HG03095 (cell line): ENCODE measurements around the gene PLXNA4.

ENCODE experiments used
- ATAC-seq: cut with Tn5 transposase; IDR thresholded peaks from one replicate; pipeline ENCODE4 v1.9.1; 2021; ENCODE audit warnings: moderate library complexity; ENCODE audit not compliant: unreplicated experiment

The PLXNA4 gene

GRCh38 chr7:132446260-132446659 lies 130.0 kb downstream of the PLXNA4 start:
- no peak for ATAC-seq

GRCh38 chr7:132443761-132444520 lies 132.3 kb downstream of the PLXNA4 start:
- no peak for ATAC-seq

GRCh38 chr7:132441935-132442334 lies 134.3 kb downstream of the PLXNA4 start:
- no peak for ATAC-seq

GRCh38 chr7:132440151-132440550 lies 136.1 kb downstream of the PLXNA4 start:
- ATAC-seq = no peak

- ATAC-seq = no peak
These were observed 137.3 kb downstream of the PLXNA4 start for GRCh38 chr7:132438926-132439325.

- ATAC-seq = no peak
These were observed 138.5 kb downstream of the PLXNA4 start for GRCh38 chr7:132437730-132438129.

- ATAC-seq = no peak
These were observed 140.1 kb downstream of the PLXNA4 start for GRCh38 chr7:132436121-132436520.

GRCh38 chr7:132435016-132435990 lies 141.0 kb downstream of the PLXNA4 start:
- ATAC-seq = no peak

GRCh38 chr7:132434041-132434440 lies 142.2 kb downstream of the PLXNA4 start:
- ATAC-seq = no peak

GRCh38 chr7:132433301-132433700 lies 143.0 kb downstream of the PLXNA4 start:
- no peak for ATAC-seq

- no peak for ATAC-seq
These were observed 145.1 kb downstream of the PLXNA4 start for GRCh38 chr7:132430861-132431822.

- no peak for ATAC-seq
These were observed 146.0 kb downstream of the PLXNA4 start for GRCh38 chr7:132430041-132430855.

GRCh38 chr7:132429181-132429580 lies 147.1 kb downstream of the PLXNA4 start:
- no peak for ATAC-seq

- ATAC-seq = no peak
These were observed 147.9 kb downstream of the PLXNA4 start for GRCh38 chr7:132428247-132428919.

GRCh38 chr7:132425942-132426341 lies 150.3 kb downstream of the PLXNA4 start:
- ATAC-seq = no peak

GRCh38 chr7:132424821-132425724 lies 151.2 kb downstream of the PLXNA4 start:
- ATAC-seq = no peak

- no peak for ATAC-seq
These were observed 152.0 kb downstream of the PLXNA4 start for GRCh38 chr7:132424277-132424676.

- no peak for ATAC-seq
These were observed 152.6 kb downstream of the PLXNA4 start for GRCh38 chr7:132423594-132424200.
